RPMI8226 (cell line): ENCODE results near the gene GRSF1.
A peak's percentile ranks its signal among the peaks of the same experiment; 100 is the strongest.
"Not testable (repeated sequence)": the region's sequence is repeated elsewhere in the genome, so short reads cannot be mapped to it uniquely, and the experiment has no call there.

Experiments
- DNase-seq: peaks from one replicate; pipeline ENCODE4 v3.0.0-alpha.2; 2015

GRSF1 gene

GRCh38 chr4:70839589-70840093, at the start of gene GRSF1:
Gene GRSF1, minus strand, starts transcription at chr4:70839890. Its CDS starts 63 bp downstream, at chr4:70839827.
- DNase-seq = peak; percentile 91

- DNase-seq = no peak
Observed at GRCh38 chr4:70885174-70885573, 45.5 kb upstream of the GRSF1 start.

DNA sequence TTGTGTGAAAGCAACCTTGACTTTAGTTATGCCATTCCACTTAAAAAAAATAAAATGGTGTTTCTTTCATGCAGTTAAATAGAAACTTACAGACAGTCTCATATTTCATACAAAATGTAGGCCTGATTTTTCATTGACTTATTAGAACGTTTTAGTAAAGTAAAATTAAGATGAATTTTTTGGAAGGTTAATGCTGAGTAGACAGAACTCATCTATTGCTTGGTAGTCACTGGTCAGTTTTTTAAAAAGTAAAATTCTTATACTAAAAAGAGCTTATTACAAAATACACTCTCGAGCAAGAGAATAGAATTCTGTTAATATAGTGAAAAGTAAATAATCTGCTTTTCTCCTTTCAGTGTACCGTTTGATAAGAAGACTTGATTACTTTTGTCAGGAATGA, 41.0 kb upstream of the GRSF1 start:
- DNase-seq = no peak

- DNase-seq = no peak
Observed at GRCh38 chr4:70877556-70877955, 37.9 kb upstream of the GRSF1 start.

DNA sequence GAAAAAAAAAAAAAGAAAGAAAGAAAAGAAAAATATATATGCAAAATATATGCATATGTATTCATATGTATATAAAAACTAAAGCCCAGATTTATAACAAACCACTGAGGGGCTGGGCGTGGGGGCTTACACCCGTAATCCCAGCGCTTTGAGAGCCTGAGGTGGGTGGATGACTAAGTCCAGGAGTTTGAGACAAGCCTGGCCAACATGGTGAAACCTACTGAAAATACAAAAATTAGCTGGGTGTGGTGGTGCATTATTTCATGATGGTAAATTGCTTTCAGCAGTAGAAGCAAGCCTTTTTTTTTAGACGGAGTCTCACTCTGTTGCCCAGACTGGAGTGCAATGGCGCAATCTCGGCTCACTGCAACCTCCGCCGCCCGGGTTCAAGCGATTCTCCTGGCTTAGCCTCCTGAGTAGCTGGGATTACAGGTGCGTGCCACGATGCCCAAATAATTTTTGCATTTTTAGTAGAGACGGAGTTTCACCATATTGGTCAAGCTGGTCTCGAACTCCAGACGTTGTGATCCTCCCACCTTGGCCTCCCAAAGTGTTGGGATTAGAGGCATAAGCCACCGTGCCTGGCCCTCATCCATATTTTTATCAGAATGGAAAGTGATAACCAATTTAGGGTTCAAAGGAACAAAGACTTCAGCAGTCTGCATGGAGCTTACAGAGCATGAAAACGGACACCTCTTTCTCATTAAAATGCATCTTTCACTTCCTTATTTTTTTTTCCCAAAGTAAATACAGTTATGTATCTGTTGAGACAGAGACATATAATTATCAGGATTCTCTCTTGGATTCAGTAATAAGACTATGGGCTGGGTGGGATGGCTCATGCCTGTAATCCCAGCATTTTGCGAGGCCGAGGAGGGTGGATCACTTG, 34.8 kb upstream of the GRSF1 start:
- peak; percentile 42 for DNase-seq

DNA sequence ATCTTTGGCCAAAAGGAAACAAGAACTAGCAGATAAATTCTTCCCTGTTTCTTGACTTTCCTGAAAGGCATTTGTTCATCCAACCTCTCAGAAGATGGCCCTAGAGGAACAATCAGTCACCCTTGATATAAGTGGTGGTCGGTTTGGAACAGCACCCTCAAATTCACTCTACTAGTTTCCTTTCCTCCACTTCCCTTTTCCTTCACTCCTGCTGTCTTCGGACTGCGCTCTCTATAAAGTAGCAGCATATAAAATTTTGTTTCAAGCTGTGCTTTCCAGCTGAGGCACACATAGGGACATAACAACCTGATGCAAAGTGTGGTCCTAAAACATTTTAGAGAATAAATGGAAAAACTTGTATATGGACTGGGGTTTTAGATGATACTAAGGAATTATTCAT, 33.5 kb upstream of the GRSF1 start:
- no peak for DNase-seq

- DNase-seq = no peak
Observed at GRCh38 chr4:70868778-70869177, 29.1 kb upstream of the GRSF1 start.

DNA sequence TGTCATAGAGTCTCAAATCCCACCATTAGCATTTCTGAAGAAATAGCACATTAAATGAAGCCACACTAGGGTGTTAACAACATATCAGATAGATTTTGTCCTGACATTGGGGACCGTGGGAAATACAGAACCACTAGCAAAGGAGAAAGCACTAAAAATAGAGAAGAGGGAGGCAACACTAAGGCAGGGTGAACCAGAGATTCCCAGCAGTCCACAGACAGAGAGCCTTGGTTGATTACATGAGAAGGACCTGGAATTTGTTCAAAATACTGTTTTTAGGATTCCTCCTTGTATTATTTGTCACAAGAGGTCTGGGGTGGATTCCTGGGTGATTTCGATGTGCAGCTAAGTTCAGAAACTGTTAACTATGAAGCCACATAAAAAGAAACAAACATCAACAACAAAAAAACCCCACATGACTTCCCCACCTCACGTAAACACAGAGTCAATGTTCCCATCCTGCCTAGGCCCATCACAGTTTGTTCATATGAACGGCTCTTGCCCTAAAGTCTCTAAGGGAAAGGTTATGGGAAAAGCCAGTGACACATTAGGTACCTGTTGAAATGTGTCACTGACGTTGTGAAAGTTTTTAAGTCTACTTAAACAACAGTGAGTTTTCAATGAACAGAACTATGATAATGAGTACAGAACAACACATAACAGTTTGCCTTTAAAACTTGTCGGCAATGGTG, 23.6 kb upstream of the GRSF1 start:
- no peak for DNase-seq

GRCh38 chr4:70859066-70859465, 19.4 kb upstream of the GRSF1 start:
- DNase-seq = no peak

DNA sequence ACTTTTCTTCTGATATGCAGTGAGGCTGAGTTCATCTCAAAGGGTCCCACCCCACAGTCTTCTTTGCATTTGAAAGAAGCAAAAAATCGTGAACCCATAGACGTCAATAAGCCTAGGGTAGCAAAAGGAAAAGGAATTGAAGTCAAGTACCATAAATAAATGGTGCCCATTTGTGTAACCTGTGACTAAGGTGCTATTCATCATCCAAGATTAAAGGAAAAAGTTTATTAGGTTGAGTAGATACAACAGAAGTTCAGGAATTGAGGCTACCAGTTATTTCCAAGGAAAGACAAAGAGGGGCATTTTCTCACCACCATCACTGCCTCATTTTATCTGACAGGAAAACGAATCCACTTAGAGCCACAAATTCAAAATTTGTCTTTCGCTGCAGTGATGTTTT, 18.8 kb upstream of the GRSF1 start:
- no peak for DNase-seq

- DNase-seq = no peak
Observed at GRCh38 chr4:70855464-70855863, 15.8 kb upstream of the GRSF1 start.

GRCh38 chr4:70849291-70849690, 9.6 kb upstream of the GRSF1 start:
- no peak for DNase-seq

- peak; percentile 65 for DNase-seq
Observed at GRCh38 chr4:70844180-70844579, 4.5 kb upstream of the GRSF1 start.

- no peak for DNase-seq
Observed at GRCh38 chr4:70842761-70843435, 3.2 kb upstream of the GRSF1 start.

GRCh38 chr4:70841951-70842350, 2.3 kb upstream of the GRSF1 start:
- DNase-seq = no peak

GRCh38 chr4:70841211-70841610, 1.5 kb upstream of the GRSF1 start:
- DNase-seq = no peak

GRCh38 chr4:70840631-70841030, 941 bp upstream of the GRSF1 start:
- not testable (repeated sequence) for DNase-seq

DNA sequence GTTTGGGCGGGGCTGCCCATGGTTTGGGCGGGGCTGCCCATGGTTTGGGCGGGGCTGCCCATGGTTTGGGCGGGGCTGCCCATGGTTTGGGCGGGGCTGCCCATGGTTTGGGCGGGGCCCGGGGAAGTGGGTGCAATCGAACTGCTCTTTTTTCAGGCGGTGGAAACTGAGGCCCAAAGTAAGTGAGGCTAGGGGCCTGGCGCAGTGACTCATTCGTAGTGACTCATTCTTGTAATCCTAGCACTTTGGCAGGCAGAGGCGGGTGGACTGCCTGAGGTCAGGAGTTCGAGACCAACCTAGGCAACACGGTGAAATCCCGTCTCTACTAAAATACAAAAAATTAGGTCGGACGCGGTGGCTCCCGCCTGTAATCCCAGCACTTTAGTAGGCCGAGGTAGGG, 447 bp upstream of the GRSF1 start:
- DNase-seq = peak; percentile 9

- DNase-seq = peak; percentile 55
Observed at GRCh38 chr4:70838666-70839588, 763 bp downstream of the GRSF1 start.

DNA sequence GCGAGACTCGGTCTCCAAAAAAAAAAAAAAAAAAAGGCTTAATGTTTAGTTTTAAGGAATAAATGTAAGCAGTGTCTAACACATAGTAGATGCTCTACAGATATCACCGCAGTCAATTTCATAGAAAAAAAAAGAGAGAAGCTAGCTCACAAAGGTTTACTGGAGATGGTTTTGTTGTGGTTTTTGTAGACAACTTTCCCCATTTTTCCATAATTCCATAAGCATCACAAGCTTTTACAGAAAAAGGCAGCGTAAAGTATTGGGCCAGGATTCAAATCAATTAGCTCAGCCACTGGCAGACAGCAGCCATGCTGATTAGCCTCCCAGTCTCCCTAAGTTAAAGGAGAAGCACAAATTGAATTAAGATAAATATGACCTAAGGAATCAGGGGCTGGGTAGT, 1.5 kb downstream of the GRSF1 start:
- no peak for DNase-seq

DNA sequence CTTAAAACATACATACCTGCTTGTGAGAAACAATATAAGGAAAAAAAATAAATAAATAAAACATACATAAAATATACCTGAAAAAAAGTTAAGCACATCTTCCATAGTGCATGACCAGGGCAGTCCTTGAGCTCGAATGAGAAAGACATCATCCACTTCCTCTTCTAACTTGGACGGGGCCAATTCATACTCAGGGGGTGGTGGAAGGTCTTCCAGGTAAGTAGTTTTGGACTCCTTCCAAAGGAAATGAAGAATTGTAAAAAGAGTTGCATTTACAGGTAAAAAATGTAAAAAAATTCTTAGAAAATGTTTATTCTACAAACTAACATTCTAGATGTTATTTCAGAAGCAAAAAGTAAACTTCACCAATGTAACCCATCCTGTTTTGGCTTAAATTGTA, 3.6 kb downstream of the GRSF1 start:
- no peak for DNase-seq

DNA sequence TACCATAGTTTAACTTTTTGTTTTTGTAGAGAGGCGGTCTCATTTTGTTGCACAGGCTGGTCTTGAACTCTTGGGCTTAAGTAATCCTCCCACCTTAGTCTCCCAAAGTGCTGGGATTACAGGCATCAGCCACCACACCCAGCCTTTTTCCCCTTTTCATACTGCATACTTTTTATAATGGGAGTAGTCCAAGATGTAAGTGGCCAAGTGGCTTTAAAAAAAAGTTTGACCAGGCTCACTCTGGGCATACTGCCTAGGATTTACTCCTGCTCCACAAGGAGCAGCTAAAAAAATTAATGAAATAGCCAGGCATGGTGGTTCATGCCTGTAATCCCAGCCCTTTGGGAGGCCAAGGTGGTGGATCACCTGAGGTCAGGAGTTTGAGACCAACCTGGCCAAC, 6.0 kb downstream of the GRSF1 start:
- no peak for DNase-seq
